ENCODE measurements around the gene THRAP3. TPM values are rescaled to one million over a fixed set of nuclear protein-coding genes. Genes with fewer than 3 reads are reported as not detected.
A peak's percentile ranks its signal among the peaks of the same experiment; 100 is the strongest.

Gene THRAP3
- total and polyA plus RNA-seq, 9 of the 15 experiments (the other 6 are each of a cell fraction or from before 2014, with no cell fraction given), result 66.2 to 135 (median 113) TPM

GRCh38 chr1:36339215-36339614 lies 115.0 kb downstream of the THRAP3 start:
- in situ Hi-C loops (cut with MboI), result no loop called here
- FAIRE-seq, result no peak
- CTCF ChIA-PET (ENCODE audit: low intra/inter-chr PET ratio), result no interaction called here

DNA sequence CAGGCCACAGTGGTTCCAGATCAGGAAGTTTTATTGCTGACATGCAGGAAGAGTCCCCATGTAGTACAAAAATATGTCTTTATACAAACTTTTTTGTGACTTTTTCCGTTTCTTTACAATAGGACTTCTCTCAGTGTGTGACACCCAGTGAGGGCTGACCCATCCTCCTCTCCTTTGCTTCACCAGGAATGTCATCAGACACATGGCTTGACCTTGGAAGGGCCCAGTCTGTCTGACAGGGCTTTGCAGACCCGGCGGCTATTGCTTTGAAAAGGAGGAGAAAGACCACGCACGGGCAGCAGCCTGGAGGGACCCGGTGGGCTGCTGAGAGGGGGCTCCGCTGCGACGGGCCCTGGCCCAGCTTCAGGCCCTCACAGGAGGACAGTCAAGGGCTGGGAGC lies 115.4 kb downstream of the THRAP3 start:
- ATAC-seq (no peak), DNase-seq (ENCODE audit: extremely low read depth in 1 of 4, low spot score in 3 of 4) (no peak), FAIRE-seq (no peak)
- peaks cover 0 to 37% of the 10 kb centered on the region in 2 experiments; a peak in 3 of 5 replicates for H3K4me1 ChIP-seq (replicated peaks in 1 of 2; ENCODE audit: control insufficient read depth in 2 of 2, insufficient read depth in 2 of 2, low read length in 2 of 2)
- intact Hi-C loops (cut with micrococcal nuclease), result no loop called here
- no peak overlapping the region for H2AFZ ChIP-seq (ENCODE audit: low read depth, low read length)
- BruUV-seq (replicated peaks), result TSS peak; percentile 66
- ChIA-PET POLR2A (interaction anchor here (0.6 kb wide), 2 partner anchors 71 to 247 kb away, joined by 3 read pairs; no protein-coding TSS in a partner anchor), CTCF (ENCODE audit: low intra/inter-chr PET ratio) (no interaction called here)
- in situ Hi-C loops (cut with MboI), result no loop called here
- H3K9me3 ChIP-seq (replicated peaks; ENCODE audit: control insufficient read depth, insufficient read depth, low read depth, low read length), result no peaks in the 10 kb centered on the region
- H3K9me1 ChIP-seq (ENCODE audit: control insufficient read depth, insufficient read depth, low read length), result peaks cover 5% of the 10 kb centered on the region
- no peak overlapping the region for H3K4me3 ChIP-seq
- no peaks in the 10 kb centered on the region for H3K79me2 ChIP-seq (ENCODE audit: control insufficient read depth, insufficient read depth, low read length)
- 86% methylated on average over 9 of the region's 9 CpGs for WGBS (ENCODE audit: insufficient coverage, low coverage, missing lambda C conversion rate)
- H3K9ac ChIP-seq (ENCODE audit: insufficient read depth in 1 of 2, low read depth in 2 of 2, low read length in 2 of 2), result peak overlapping the region in 1 of 2 experiments; percentile 60; a peak in 2 of 4 replicates
- H3K4me2 ChIP-seq (ENCODE audit: insufficient read depth, low read length), result no peak overlapping the region
- H3K36me3 ChIP-seq (ENCODE audit: control insufficient read depth, insufficient read depth, low read length), result peaks cover 52% of the 10 kb centered on the region; the same call in 2 of the 3 replicates
- peaks cover 4% of the 10 kb centered on the region; the same call in 1 of the 2 replicates for H4K20me1 ChIP-seq (replicated peaks; ENCODE audit: control insufficient read depth, insufficient read depth, low read length)
- H3K27me3 ChIP-seq (ENCODE audit: control insufficient read depth in 2 of 2, insufficient read depth in 2 of 2, low read length in 2 of 2), result no peaks in the 10 kb centered on the region
- no peak overlapping the region for H3K27ac ChIP-seq (ENCODE audit: extremely low read depth, low read depth, low read length)
- TF ChIP-seq TAF1 (IDR thresholded peaks at IDR 0.05; ENCODE audit: control insufficient read depth, extremely low read depth, insufficient read depth, low read length, severe bottlenecking) (no peak), CREB3 (tag; conservative IDR thresholded peaks at IDR 0.05; ENCODE audit: low read depth) (no peak), SMARCA5 (IDR thresholded peaks at IDR 0.05) (no peak), C11orf30 (IDR thresholded peaks at IDR 0.05; ENCODE audit: low read depth) (peak; percentile 30; the same call in 1 of the 2 replicates), TFE3 (CRISPR knock-in tag; IDR thresholded peaks at IDR 0.05) (no peak), RBM14 (IDR thresholded peaks at IDR 0.05; ENCODE audit: borderline replicate concordance, insufficient read depth, low read depth, low read length) (no peak)
- TF ChIP-seq, protein P1, sequence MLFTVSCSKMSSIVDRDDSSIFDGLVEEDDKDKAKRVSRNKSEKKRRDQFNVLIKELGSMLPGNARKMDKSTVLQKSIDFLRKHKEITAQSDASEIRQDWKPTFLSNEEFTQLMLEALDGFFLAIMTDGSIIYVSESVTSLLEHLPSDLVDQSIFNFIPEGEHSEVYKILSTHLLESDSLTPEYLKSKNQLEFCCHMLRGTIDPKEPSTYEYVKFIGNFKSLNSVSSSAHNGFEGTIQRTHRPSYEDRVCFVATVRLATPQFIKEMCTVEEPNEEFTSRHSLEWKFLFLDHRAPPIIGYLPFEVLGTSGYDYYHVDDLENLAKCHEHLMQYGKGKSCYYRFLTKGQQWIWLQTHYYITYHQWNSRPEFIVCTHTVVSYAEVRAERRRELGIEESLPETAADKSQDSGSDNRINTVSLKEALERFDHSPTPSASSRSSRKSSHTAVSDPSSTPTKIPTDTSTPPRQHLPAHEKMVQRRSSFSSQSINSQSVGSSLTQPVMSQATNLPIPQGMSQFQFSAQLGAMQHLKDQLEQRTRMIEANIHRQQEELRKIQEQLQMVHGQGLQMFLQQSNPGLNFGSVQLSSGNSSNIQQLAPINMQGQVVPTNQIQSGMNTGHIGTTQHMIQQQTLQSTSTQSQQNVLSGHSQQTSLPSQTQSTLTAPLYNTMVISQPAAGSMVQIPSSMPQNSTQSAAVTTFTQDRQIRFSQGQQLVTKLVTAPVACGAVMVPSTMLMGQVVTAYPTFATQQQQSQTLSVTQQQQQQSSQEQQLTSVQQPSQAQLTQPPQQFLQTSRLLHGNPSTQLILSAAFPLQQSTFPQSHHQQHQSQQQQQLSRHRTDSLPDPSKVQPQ (CRISPR knock-in tag; IDR thresholded peaks at IDR 0.05; ENCODE audit: borderline replicate concordance), result no peak

More at GRCh38 chr1:36339215-36339614, 115.0 kb downstream of the THRAP3 start:
- Histone ChIP-seq H3K4me3 (no peak overlapping the region), H3K9me3 (replicated peaks; ENCODE audit: control insufficient read depth, insufficient read depth, low read depth, low read length) (no peaks in the 10 kb centered on the region), H4K20me1 (replicated peaks; ENCODE audit: control insufficient read depth, insufficient read depth, low read length) (peaks cover 4% of the 10 kb centered on the region; the same call in 1 of the 2 replicates), H3K4me2 (ENCODE audit: insufficient read depth, low read length) (no peak overlapping the region), H2AFZ (ENCODE audit: low read depth, low read length) (no peak overlapping the region), H3K27ac (ENCODE audit: extremely low read depth, low read depth, low read length) (no peak overlapping the region), H3K36me3 (ENCODE audit: control insufficient read depth, insufficient read depth, low read length) (peaks cover 48% of the 10 kb centered on the region; the same call in 2 of the 3 replicates), H3K9ac (ENCODE audit: insufficient read depth in 1 of 2, low read depth in 2 of 2, low read length in 2 of 2) (peak overlapping the region in 1 of 2 experiments; percentile 60; a peak in 2 of 4 replicates), H3K27me3 (ENCODE audit: control insufficient read depth in 2 of 2, insufficient read depth in 2 of 2, low read length in 2 of 2) (no peaks in the 10 kb centered on the region), H3K79me2 (ENCODE audit: control insufficient read depth, insufficient read depth, low read length) (no peaks in the 10 kb centered on the region), H3K9me1 (ENCODE audit: control insufficient read depth, insufficient read depth, low read length) (peaks cover 5% of the 10 kb centered on the region), H3K4me1 (replicated peaks in 1 of 2; ENCODE audit: control insufficient read depth in 2 of 2, insufficient read depth in 2 of 2, low read length in 2 of 2) (peaks cover 0 to 35% of the 10 kb centered on the region in 2 experiments; a peak in 3 of 5 replicates)
- 83% methylated on average over 6 of the region's 7 CpGs for WGBS (ENCODE audit: insufficient coverage, low coverage, missing lambda C conversion rate)
- no peak for ATAC-seq
- intact Hi-C loops (cut with micrococcal nuclease), result no loop called here
- POLR2A ChIA-PET, result interaction anchor here (0.6 to 1.4 kb wide), 5 partner anchors 15 to 247 kb away, joined by 3 to 9 read pairs (median 3); partner anchors contain the start of gene EVA1B
- BruUV-seq (replicated peaks), result no TSS peak
- TF ChIP-seq BACH1 (tag; IDR thresholded peaks at IDR 0.05), result no peak
- TF ChIP-seq POLR2A (conservative IDR thresholded peaks at IDR 0.05), result 0 out of 2 replicates have a peak, but pooled peaks have one; percentile 41
- TF ChIP-seq POLR2G (IDR thresholded peaks at IDR 0.05; ENCODE audit: low read depth, low read length), result peak; percentile 66
- TF ChIP-seq MYNN (IDR thresholded peaks at IDR 0.05), result peak; percentile 62
- no peak for TF ChIP-seq MYNN (CRISPR knock-in tag; IDR thresholded peaks at IDR 0.05)
- TF ChIP-seq KLF1 (tag; IDR thresholded peaks at IDR 0.05), result no peak
- TF ChIP-seq POLR2B (IDR thresholded peaks at IDR 0.05; ENCODE audit: low read depth, partially characterized antibody), result peak; percentile 44
- DNase-seq (ENCODE audit: extremely low read depth in 1 of 4, low spot score in 3 of 4), result no peak

Measured in K562 (cell line).